Measurements from ENCODE around the gene ZNF407. TPM values are rescaled to one million over a fixed set of nuclear protein-coding genes. Genes with fewer than 3 reads are reported as not detected.
A peak's percentile ranks its signal among the peaks of the same experiment; 100 is the strongest.

The ZNF407 gene
- total and polyA plus RNA-seq, 2 of the 13 experiments (the other 11 are each of a cell fraction or from before 2014, with no cell fraction given), result 2.3 to 8.7 TPM

- TF ChIP-seq HINFP (CRISPR knock-in tag; IDR thresholded peaks at IDR 0.05; ENCODE audit: low read depth) (0 out of 2 replicates have a peak, but pooled peaks have one; percentile 36), BCLAF1 (IDR thresholded peaks at IDR 0.05) (no peak), NR2C2 (CRISPR knock-in tag; IDR thresholded peaks at IDR 0.05; ENCODE audit: borderline replicate concordance) (0 out of 2 replicates have a peak, but pooled peaks have one; percentile 46), SRF (IDR thresholded peaks at IDR 0.05; ENCODE audit: low read depth, low read length) (peak; percentile 74; the same call in 1 of the 2 replicates), ZNF362 (CRISPR knock-in tag; IDR thresholded peaks at IDR 0.05; ENCODE audit: borderline replicate concordance) (no peak), ZNF770 (CRISPR knock-in tag; IDR thresholded peaks at IDR 0.05) (no peak), ZNF629 (CRISPR knock-in tag; conservative IDR thresholded peaks at IDR 0.05) (0 out of 2 replicates have a peak, but pooled peaks have one; percentile 34), KDM6A (CRISPR knock-in tag; IDR thresholded peaks at IDR 0.05; ENCODE audit: low read depth) (0 out of 2 replicates have a peak, but pooled peaks have one; percentile 25), SOX5 (CRISPR knock-in tag; IDR thresholded peaks at IDR 0.05; ENCODE audit: borderline replicate concordance) (peak; percentile 80; the same call in 1 of the 2 replicates), CCAR2 (optimal IDR thresholded peaks at IDR 0.05; ENCODE audit: low read depth, low read length) (no peak), ZNF687 (CRISPR knock-in tag; IDR thresholded peaks at IDR 0.05) (peak; percentile 71), KDM4B (CRISPR knock-in tag; IDR thresholded peaks at IDR 0.05) (no peak), TBL1XR1 (IDR thresholded peaks at IDR 0.05; ENCODE audit: borderline replicate concordance, low read length, partially characterized antibody) (no peak), ZBTB3 (CRISPR knock-in tag; IDR thresholded peaks at IDR 0.05; ENCODE audit: borderline replicate concordance, low read depth) (no peak), ZNF749 (CRISPR knock-in tag; IDR thresholded peaks at IDR 0.05; ENCODE audit: borderline replicate concordance) (no peak), ZNF33A (CRISPR knock-in tag; IDR thresholded peaks at IDR 0.05; ENCODE audit: borderline replicate concordance) (no peak), TEAD2 (CRISPR knock-in tag; IDR thresholded peaks at IDR 0.05) (no peak)
These were observed 71.6 kb downstream of the ZNF407 start (continued) for GRCh38 chr18:74669136-74669798.
